Subcutaneous adipose tissue (tissue), 4 donors: ENCODE data around the gene SUSD1. TPM values are rescaled to one million over a fixed set of nuclear protein-coding genes. Genes with fewer than 3 reads are reported as not detected.

Source experiments
- CTCF ChIP-seq: fragments of 450-650 bp; IDR thresholded peaks from one replicate; pipeline ENCODE4 v1.5.1; 2016; ENCODE audit warnings: low read depth, mild to moderate bottlenecking, control low read depth, antibody characterized with exemption, moderate library complexity
- total RNA-seq, 4 donors: library from RNA; depleted of rRNA; stranded (reverse); fragments of >200 nt; gene quantifications; one replicate each; pipeline ENCODE4 v1.1.0, GENCODE V29; 2016

The SUSD1 gene
- total RNA-seq, 4 donors from 2014 or later, result 8.4 to 24.6 (median 16.3) TPM

- TF ChIP-seq CTCF, result no peak
These were observed 34.2 kb downstream of the SUSD1 start for GRCh38 chr9:112140936-112141335.

DNA sequence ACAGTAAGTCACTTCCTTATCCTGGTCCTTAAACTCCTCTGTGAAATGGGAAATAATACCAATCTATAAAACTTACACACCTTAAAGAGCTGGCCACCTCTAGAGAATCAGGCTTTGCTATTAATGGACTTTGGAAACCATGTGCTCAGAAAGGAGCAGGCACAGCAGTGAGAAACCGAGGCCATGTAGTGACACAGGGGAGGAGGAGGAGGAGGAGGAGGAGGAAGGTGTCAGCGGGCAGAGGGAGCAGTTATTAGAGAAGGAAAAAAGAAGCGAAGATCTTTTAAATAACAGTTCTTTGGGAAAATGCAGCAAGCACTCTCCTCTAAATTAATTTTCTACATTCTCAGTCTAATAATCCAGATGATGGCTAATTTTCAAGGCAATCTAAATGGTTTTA is 38.0 kb downstream of the SUSD1 start:
- no peak for TF ChIP-seq CTCF

GRCh38 chr9:112135706-112136105 is 39.4 kb downstream of the SUSD1 start:
- no peak for TF ChIP-seq CTCF

- no peak for TF ChIP-seq CTCF
These were observed 42.7 kb downstream of the SUSD1 start for GRCh38 chr9:112132356-112132755.

- no peak for TF ChIP-seq CTCF
These were observed 44.1 kb downstream of the SUSD1 start for GRCh38 chr9:112130997-112131396.

- no peak for TF ChIP-seq CTCF
These were observed 44.8 kb downstream of the SUSD1 start for GRCh38 chr9:112130347-112130746.

DNA sequence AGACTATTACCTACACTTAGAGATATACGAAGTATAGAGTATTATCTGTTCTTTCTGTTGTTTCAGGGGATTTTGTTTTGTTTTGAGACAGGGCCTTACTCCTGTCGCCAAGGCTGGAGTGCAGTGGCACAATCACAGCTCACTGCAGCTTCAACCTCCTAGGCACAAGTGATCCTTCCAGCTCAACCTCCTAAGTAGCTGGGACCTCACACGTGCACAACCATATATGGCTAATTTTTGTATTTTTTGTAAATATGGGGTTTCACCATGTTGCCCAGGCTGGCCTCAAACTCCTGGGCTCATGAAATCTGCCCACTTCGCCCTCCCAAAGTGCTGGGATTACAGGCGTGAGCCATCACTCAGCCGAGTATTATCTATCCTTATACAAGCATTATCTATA is 45.9 kb downstream of the SUSD1 start:
- TF ChIP-seq CTCF, result no peak
